Kidney capillary endothelial cell (primary cell): Measurements from ENCODE around the gene ZFP57.
"Not testable (repeated sequence)": the region's sequence is repeated elsewhere in the genome, so short reads cannot be mapped to it uniquely, and the experiment has no call there.

Experiments
- DNase-seq: peaks from one replicate; pipeline ENCODE4 v3.0.0-alpha.2; 2018; ENCODE audit warnings: low spot score

The ZFP57 gene

GRCh38 chr6:29696147-29697125, 15.5 kb upstream of the ZFP57 start:
- DNase-seq = no peak

GRCh38 chr6:29694637-29695036, 13.7 kb upstream of the ZFP57 start:
- DNase-seq = no peak

GRCh38 chr6:29685718-29686326, 4.9 kb upstream of the ZFP57 start:
- no peak for DNase-seq

GRCh38 chr6:29681811-29682210, 859 bp upstream of the ZFP57 start:
- DNase-seq = no peak

GRCh38 chr6:29680416-29680815, 536 bp downstream of the ZFP57 start:
- DNase-seq = no peak

- DNase-seq = no peak
Measured at GRCh38 chr6:29679962-29680361, 990 bp downstream of the ZFP57 start.

GRCh38 chr6:29678114-29678513, 2.8 kb downstream of the ZFP57 start:
- no peak for DNase-seq

GRCh38 chr6:29676981-29677601, 3.9 kb downstream of the ZFP57 start:
- DNase-seq = no peak

- DNase-seq = no peak
Measured at GRCh38 chr6:29675561-29675960, 5.4 kb downstream of the ZFP57 start.

- no peak for DNase-seq
Measured at GRCh38 chr6:29674008-29674407, 6.9 kb downstream of the ZFP57 start.

- no peak for DNase-seq
Measured at GRCh38 chr6:29673161-29673560, 7.8 kb downstream of the ZFP57 start.

GRCh38 chr6:29672116-29672515, 8.8 kb downstream of the ZFP57 start:
- DNase-seq = not testable (repeated sequence)

- no peak for DNase-seq
Measured at GRCh38 chr6:29671026-29671425, 9.9 kb downstream of the ZFP57 start.

- no peak for DNase-seq
Measured at GRCh38 chr6:29667158-29667557, 13.8 kb downstream of the ZFP57 start.

- DNase-seq = no peak
Measured at GRCh38 chr6:29666826-29667130, 14.2 kb downstream of the ZFP57 start.

GRCh38 chr6:29665942-29666825, 14.8 kb downstream of the ZFP57 start:
- DNase-seq = no peak

GRCh38 chr6:29663300-29664042, 17.5 kb downstream of the ZFP57 start:
- DNase-seq = no peak

GRCh38 chr6:29661502-29662141, 19.3 kb downstream of the ZFP57 start:
- not testable (repeated sequence) for DNase-seq

- no peak for DNase-seq
Measured at GRCh38 chr6:29661071-29661470, 19.9 kb downstream of the ZFP57 start.

GRCh38 chr6:29656798-29657197, 24.2 kb downstream of the ZFP57 start, which contains the start of gene MOG:
TSS of gene MOG (plus strand) at chr6:29657092. CDS start at chr6:29657210, 118 bp downstream.
- DNase-seq = no peak

- DNase-seq = no peak
Measured at GRCh38 chr6:29656157-29656556, 24.8 kb downstream of the ZFP57 start.
